Breast epithelium (tissue), 4 donors: ENCODE measurements around the gene CFAP90. TPM values are rescaled to one million over a fixed set of nuclear protein-coding genes. Genes with fewer than 3 reads are reported as not detected.

ENCODE experiments used
- DNase-seq, 2 donors: peaks; one replicate each; pipeline ENCODE4 v3.0.0-alpha.2; 2019; ENCODE audit warnings: low spot score in 2 of 2
- H3K27ac ChIP-seq, 2 donors: fragments of 200-600 bp; sonication (generic) in 1 of 2; one replicate each; pipeline ENCODE4 v1.5.1; 2016 to 2019; ENCODE audit warnings: mild to moderate bottlenecking in 1 of 2
- H3K27me3 ChIP-seq, 2 donors: fragments of 200-600 bp; sonication (generic) in 1 of 2; one replicate each; pipeline versions ENCODE4 v1.5.1 to v1.6.0; 2017 to 2019; ENCODE audit warnings: control low read depth in 1 of 2, mild to moderate bottlenecking in 1 of 2
- H3K36me3 ChIP-seq: fragments of 200-600 bp; one replicate; pipeline ENCODE4 v1.5.1; 2019
- H3K4me1 ChIP-seq, 2 donors: fragments of 200-600 bp; sonication (generic); one replicate each; pipeline ENCODE4 v1.5.1; 2016 to 2019; ENCODE audit warnings: control low read depth in 1 of 2
- H3K4me3 ChIP-seq, 3 donors: fragments of 200-600 bp; sonication (generic); 1 replicate in 2 of 3; 2 replicates in 1 of 3; pipeline ENCODE4 v1.5.1; 2016 to 2019; ENCODE audit warnings: mild to moderate bottlenecking in 3 of 3, moderate library complexity in 2 of 3
- H3K9me3 ChIP-seq, 2 donors: fragments of 200-600 bp; sonication (generic) in 1 of 2; one replicate each; pipeline ENCODE4 v1.5.1; 2016 to 2019; ENCODE audit warnings: control low read depth in 1 of 2
- CTCF ChIP-seq, 3 donors: fragments of 450-650 bp; IDR thresholded peaks; one replicate each; pipeline ENCODE4 v1.5.1; 2016 to 2017; ENCODE audit warnings: antibody characterized with exemption in 3 of 3, mild to moderate bottlenecking in 3 of 3, moderate library complexity in 3 of 3
- POLR2A ChIP-seq: fragments of 450-650 bp; IDR thresholded peaks from one replicate; pipeline ENCODE4 v1.6.1; 2016; ENCODE audit warnings: antibody characterized with exemption, mild to moderate bottlenecking, moderate library complexity
- POLR2AphosphoS5 ChIP-seq, 3 donors: sonication (generic); formaldehyde crosslinking; IDR thresholded peaks; one replicate each; pipeline ENCODE4 v1.6.1; 2017; ENCODE audit warnings: antibody characterized with exemption in 3 of 3
- intact Hi-C: fragments of 100-400 bp; cut with DNase I; formaldehyde crosslinking; loops from one replicate; pipeline ENCODE4 v1.15.1; 2023; ENCODE audit warnings: low total_unique reads
- total RNA-seq, 3 donors: library from RNA; depleted of rRNA; stranded (reverse); fragments of >200 nt; gene quantifications; one replicate each; pipeline ENCODE4 v1.1.0, GENCODE V29; 2016

Gene CFAP90
- total RNA-seq, 3 donors from 2014 or later, result 0.48 to 0.98 (median 0.59) TPM

DNA sequence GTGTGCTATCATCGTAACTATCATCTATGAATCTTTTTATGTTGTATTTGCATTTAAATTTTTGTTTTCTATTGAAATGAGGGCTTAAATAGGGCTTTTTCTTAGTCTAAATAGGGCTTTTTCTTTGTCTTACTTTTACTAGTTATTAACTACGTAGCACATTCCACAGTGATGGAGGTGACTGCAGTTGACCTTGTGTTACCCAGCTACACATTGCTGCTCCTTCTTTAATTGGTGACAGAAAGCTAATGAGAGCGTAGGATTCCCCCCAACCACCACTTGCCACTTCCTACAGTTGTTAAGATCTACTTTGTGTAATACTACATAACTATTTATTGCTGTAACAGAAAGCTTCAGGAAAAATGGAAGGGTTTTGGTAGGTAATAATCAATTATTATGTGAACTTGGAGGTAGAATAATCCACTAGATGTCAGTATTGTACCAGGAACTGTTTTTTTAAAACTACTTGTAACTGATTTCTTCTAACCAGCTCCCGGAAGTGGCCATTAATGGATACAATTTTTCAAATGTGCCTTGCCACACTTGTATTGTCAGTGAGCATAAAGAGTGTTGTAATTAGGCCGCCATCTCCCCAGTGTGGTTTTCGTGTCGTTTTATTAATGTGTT is 36.0 kb upstream of the CFAP90 start:
- no peaks in the 10 kb centered on the region for H3K4me1 ChIP-seq
- H3K9me3 ChIP-seq, result no peaks in the 10 kb centered on the region
- peaks cover 11% of the 10 kb centered on the region for H3K36me3 ChIP-seq
- intact Hi-C loops, result no loop called here
- DNase-seq, result no peak
- no peaks in the 10 kb centered on the region for H3K27me3 ChIP-seq
- H3K27ac ChIP-seq, result no peak overlapping the region
- TF ChIP-seq CTCF (IDR thresholded peaks at IDR 0.05) (peak in 2 of 3 donors; percentile 34 to 40), POLR2A (no peak), POLR2AphosphoS5 (IDR thresholded peaks at IDR 0.05) (no peak)
- no peak overlapping the region for H3K4me3 ChIP-seq

- no peaks in the 10 kb centered on the region for H3K27me3 ChIP-seq
- no peak overlapping the region for H3K4me3 ChIP-seq
- H3K36me3 ChIP-seq, result peaks cover 11% of the 10 kb centered on the region
- DNase-seq, result no peak
- H3K9me3 ChIP-seq, result no peaks in the 10 kb centered on the region
- H3K27ac ChIP-seq, result no peak overlapping the region
- no peaks in the 10 kb centered on the region for H3K4me1 ChIP-seq
- TF ChIP-seq POLR2A (no peak), CTCF (IDR thresholded peaks at IDR 0.05) (no peak), POLR2AphosphoS5 (IDR thresholded peaks at IDR 0.05) (no peak)
- intact Hi-C loops, result no loop called here
Observed at GRCh38 chr5:7884491-7885267, 33.7 kb upstream of the CFAP90 start.

DNA sequence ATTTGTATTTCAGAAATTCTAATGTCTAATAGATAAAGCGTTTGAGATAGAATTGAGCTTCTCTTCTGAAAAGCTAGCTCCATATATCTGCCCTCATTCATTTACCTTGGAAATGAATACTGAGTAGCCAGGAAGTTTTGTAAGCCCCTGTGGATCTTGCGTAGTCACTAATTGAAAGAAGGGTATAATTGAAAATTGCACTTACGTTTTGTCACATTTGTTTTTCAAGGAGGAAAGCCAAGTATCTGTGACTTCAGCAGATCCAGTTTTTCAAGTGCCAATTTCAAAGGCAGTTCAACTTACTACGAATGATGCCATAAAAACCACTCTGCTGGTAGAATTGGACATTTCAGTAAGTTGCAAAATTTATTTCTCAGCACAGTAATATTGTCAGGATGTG is 32.0 kb upstream of the CFAP90 start:
- H3K4me3 ChIP-seq, result no peak overlapping the region
- H3K4me1 ChIP-seq, result no peaks in the 10 kb centered on the region
- no peaks in the 10 kb centered on the region for H3K9me3 ChIP-seq
- no peak for DNase-seq
- peaks cover 11% of the 10 kb centered on the region for H3K36me3 ChIP-seq
- no peak overlapping the region for H3K27ac ChIP-seq
- intact Hi-C loops, result no loop called here
- H3K27me3 ChIP-seq, result no peaks in the 10 kb centered on the region
- TF ChIP-seq POLR2A (no peak), CTCF (IDR thresholded peaks at IDR 0.05) (no peak), POLR2AphosphoS5 (IDR thresholded peaks at IDR 0.05) (no peak)

GRCh38 chr5:7881816-7882215 is 30.9 kb upstream of the CFAP90 start:
- Histone ChIP-seq H3K36me3 (peaks cover 11% of the 10 kb centered on the region), H3K4me1 (no peaks in the 10 kb centered on the region), H3K4me3 (no peak overlapping the region), H3K27ac (no peak overlapping the region), H3K27me3 (no peaks in the 10 kb centered on the region), H3K9me3 (no peaks in the 10 kb centered on the region)
- no peak for DNase-seq
- TF ChIP-seq POLR2A (no peak), POLR2AphosphoS5 (IDR thresholded peaks at IDR 0.05) (no peak), CTCF (IDR thresholded peaks at IDR 0.05) (no peak)
- intact Hi-C loops, result no loop called here

DNA sequence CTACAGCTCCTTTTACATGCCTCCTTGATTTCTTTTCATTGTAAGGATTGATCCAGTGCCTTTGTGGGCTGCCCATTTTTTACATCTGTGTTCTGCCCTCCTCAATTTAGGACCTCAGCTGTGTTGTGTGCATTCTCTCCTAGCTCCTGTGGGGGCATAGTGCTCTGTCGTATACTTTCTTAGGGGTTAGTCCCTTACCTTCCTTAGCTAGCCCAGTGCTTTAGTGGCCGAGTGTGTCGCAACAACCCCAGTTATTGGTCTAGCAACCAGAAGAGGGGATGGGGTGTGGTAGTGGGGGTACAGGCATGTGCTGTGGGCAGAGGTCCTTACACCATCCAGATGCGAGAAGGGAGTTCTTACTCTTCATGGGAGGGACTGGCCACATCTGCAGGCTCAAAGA is 30.2 kb upstream of the CFAP90 start:
- Histone ChIP-seq H3K4me1 (no peaks in the 10 kb centered on the region), H3K9me3 (no peaks in the 10 kb centered on the region), H3K27me3 (no peaks in the 10 kb centered on the region), H3K27ac (no peak overlapping the region), H3K4me3 (no peak overlapping the region), H3K36me3 (peaks cover 8% of the 10 kb centered on the region)
- DNase-seq, result no peak
- intact Hi-C loops, result no loop called here
- no peak for TF ChIP-seq CTCF (IDR thresholded peaks at IDR 0.05)
